Peyer's patch (tissue), 4 donors: ENCODE results near the gene TNP2. TPM values are rescaled to one million over a fixed set of nuclear protein-coding genes. Genes with fewer than 3 reads are reported as not detected.
"Not testable (repeated sequence)": the region's sequence is repeated elsewhere in the genome, so short reads cannot be mapped to it uniquely, and the experiment has no call there.

Experiments
- DNase-seq, 3 donors: peaks; one replicate each; pipeline ENCODE4 v3.0.0-alpha.2; 2017 to 2019
- H3K27ac ChIP-seq, 4 donors: fragments of 200-600 bp; sonication (generic); one replicate each; pipeline ENCODE4 v1.5.1; 2016 to 2019
- H3K27me3 ChIP-seq, 2 donors: fragments of 200-600 bp; sonication (generic); one replicate each; pipeline ENCODE4 v1.5.1; 2019
- H3K36me3 ChIP-seq, 3 donors: fragments of 200-600 bp; sonication (generic); one replicate each; pipeline ENCODE4 v1.5.1; 2016 to 2019
- H3K4me1 ChIP-seq, 4 donors: fragments of 200-600 bp; sonication (generic); one replicate each; pipeline ENCODE4 v1.5.1; 2016 to 2019
- H3K4me3 ChIP-seq, 4 donors: fragments of 200-600 bp; sonication (generic); 1 replicate in 3 of 4; 2 replicates in 1 of 4; pipeline ENCODE4 v1.5.1; 2016 to 2019; ENCODE audit warnings: mild to moderate bottlenecking in 1 of 4
- H3K9me3 ChIP-seq, 4 donors: fragments of 200-600 bp; sonication (generic); one replicate each; pipeline ENCODE4 v1.5.1; 2016 to 2019; ENCODE audit warnings: mild to moderate bottlenecking in 1 of 4
- POLR2A ChIP-seq, 2 donors: fragments of 450-650 bp; IDR thresholded peaks; one replicate each; pipeline ENCODE4 v1.5.1; 2017; ENCODE audit warnings: antibody characterized with exemption in 2 of 2, mild to moderate bottlenecking in 2 of 2, moderate library complexity in 2 of 2
- total RNA-seq, 4 donors: library from RNA; depleted of rRNA; stranded (reverse); fragments of >200 nt; gene quantifications; one replicate each; pipeline ENCODE4 v1.1.0, GENCODE V29; 2016
- TF ChIP-seq, protein P1 (sequence below), 6 experiments: fragments of 450-650 bp in 4 of 6; fragments of 200-600 bp in 2 of 6; sonication (generic) in 1 of 6; IDR thresholded peaks; one replicate each; pipeline ENCODE4 v1.5.1; 2017 to 2019; ENCODE audit warnings: antibody characterized with exemption in 6 of 6, mild to moderate bottlenecking in 3 of 6, moderate library complexity in 1 of 6

TNP2 gene
- total RNA-seq, 4 donors from 2014 or later: not detected

DNA sequence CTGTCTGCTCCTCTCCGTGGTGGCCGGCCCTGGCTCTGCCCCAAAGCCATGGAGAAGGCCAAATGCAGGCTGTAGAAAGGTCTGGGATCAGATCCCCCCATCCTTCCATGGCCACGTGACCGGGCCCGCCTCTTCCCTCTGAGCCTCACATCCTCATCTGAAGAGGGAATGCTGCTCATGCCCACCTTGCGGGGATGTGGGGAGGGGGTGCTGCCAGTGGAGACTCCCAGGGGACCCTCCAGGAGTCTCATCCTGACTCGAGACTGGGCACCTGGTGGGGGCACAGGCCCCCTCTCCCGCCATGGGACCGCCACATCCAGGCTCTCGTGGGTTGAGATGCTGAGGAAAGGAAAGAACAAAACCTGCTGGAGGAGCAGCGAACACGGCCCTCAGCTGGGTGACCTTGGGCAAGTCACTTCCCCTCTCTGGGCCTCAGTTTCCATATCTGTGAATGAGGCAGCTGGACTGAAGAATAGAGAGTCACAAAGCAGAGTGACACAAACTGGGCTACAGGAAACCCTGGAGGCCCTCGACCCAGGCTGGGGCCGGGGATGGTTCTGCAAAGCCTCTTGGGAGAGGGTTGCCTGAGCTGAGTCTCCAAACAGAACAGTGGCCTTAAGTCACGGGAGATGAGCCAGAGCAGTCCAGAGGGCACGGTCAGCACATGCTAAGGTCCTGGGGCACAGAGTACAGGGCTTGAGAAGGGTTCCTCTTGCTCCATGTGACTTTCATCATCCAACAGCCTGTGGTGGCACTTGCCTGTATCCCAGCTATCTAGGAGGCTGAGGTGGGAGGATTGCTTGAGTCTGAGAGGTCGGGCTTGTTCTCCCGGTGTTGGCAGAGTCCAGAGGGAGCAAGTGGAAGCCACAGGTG is 43.2 kb downstream of the TNP2 start:
- Histone ChIP-seq H3K27ac (peak overlapping the region; percentile 81 to 87 (median 84)), H3K4me3 (peak overlapping the region in 1 of 4 donors; percentile 18)
- TF ChIP-seq, protein P1, sequence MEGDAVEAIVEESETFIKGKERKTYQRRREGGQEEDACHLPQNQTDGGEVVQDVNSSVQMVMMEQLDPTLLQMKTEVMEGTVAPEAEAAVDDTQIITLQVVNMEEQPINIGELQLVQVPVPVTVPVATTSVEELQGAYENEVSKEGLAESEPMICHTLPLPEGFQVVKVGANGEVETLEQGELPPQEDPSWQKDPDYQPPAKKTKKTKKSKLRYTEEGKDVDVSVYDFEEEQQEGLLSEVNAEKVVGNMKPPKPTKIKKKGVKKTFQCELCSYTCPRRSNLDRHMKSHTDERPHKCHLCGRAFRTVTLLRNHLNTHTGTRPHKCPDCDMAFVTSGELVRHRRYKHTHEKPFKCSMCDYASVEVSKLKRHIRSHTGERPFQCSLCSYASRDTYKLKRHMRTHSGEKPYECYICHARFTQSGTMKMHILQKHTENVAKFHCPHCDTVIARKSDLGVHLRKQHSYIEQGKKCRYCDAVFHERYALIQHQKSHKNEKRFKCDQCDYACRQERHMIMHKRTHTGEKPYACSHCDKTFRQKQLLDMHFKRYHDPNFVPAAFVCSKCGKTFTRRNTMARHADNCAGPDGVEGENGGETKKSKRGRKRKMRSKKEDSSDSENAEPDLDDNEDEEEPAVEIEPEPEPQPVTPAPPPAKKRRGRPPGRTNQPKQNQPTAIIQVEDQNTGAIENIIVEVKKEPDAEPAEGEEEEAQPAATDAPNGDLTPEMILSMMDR (IDR thresholded peaks at IDR 0.05): no peak
- TF ChIP-seq POLR2A (IDR thresholded peaks at IDR 0.05): no peak

GRCh38 chr16:11224894-11225676 is 44.0 kb downstream of the TNP2 start:
- Histone ChIP-seq H3K9me3 (no peaks in the 10 kb centered on the region), H3K4me1 (peaks cover 0 to 23% (median 10%) of the 10 kb centered on the region in 4 donors), H3K36me3 (no peaks in the 10 kb centered on the region), H3K27ac (peak overlapping the region; percentile 81 to 87 (median 84)), H3K4me3 (peak overlapping the region in 2 of 4 donors; percentile 18 to 27), H3K27me3 (no peaks in the 10 kb centered on the region)
- TF ChIP-seq POLR2A (IDR thresholded peaks at IDR 0.05): peak in 1 of 2 donors; percentile 14
- TF ChIP-seq, protein P1 (IDR thresholded peaks at IDR 0.05): no peak
- DNase-seq: peak in 2 of 3 donors; percentile 87 to 93

More for the DNA sequence above, 43.2 kb downstream of the TNP2 start:
- H3K36me3 ChIP-seq: no peaks in the 10 kb centered on the region
- peaks cover 0 to 23% (median 10%) of the 10 kb centered on the region in 4 donors for H3K4me1 ChIP-seq
- no peaks in the 10 kb centered on the region for H3K27me3 ChIP-seq
- H3K9me3 ChIP-seq: no peaks in the 10 kb centered on the region
- DNase-seq: no peak

GRCh38 chr16:11224096-11224893 is 44.8 kb downstream of the TNP2 start:
- Histone ChIP-seq H3K27me3 (no peaks in the 10 kb centered on the region), H3K9me3 (no peaks in the 10 kb centered on the region), H3K36me3 (no peaks in the 10 kb centered on the region), H3K4me3 (peak overlapping the region in 2 of 4 donors; percentile 2 to 4), H3K4me1 (peaks cover 0 to 23% (median 10%) of the 10 kb centered on the region in 4 donors), H3K27ac (peak overlapping the region; percentile 81 to 87 (median 84))
- DNase-seq: peak; percentile 73 to 97 (median 94)
- TF ChIP-seq POLR2A (IDR thresholded peaks at IDR 0.05): peak in 1 of 2 donors; percentile 58
- TF ChIP-seq, protein P1 (IDR thresholded peaks at IDR 0.05): no peak

DNA sequence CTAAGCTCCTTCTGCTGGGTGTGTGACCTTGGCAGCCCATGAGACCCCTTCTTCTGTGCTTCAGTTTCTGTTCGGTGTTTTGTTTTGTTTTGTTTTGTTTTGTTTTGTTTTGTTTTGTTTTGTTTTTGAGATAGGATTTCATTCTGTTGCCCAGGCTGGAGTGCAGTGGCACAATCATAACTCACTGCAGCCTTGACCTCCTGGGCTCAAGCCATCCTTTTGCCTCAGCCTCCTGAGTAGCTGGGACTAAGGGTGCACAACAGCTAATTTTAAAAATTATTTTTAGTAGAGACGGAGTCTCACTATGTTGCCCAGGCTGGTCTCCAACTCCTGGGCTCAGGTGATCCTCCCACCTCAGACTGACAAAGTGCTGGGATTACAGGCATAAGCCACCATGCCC is 48.6 kb downstream of the TNP2 start:
- not testable (repeated sequence) for H3K27ac ChIP-seq, H3K36me3 ChIP-seq, H3K27me3 ChIP-seq, H3K4me3 ChIP-seq, DNase-seq
- peaks cover 0 to 11% (median 2%) of the 10 kb centered on the region in 4 donors for H3K9me3 ChIP-seq
- peaks cover 0 to 17% (median 8%) of the 10 kb centered on the region in 4 donors for H3K4me1 ChIP-seq

- no peak overlapping the region for H3K27ac ChIP-seq
- H3K36me3 ChIP-seq: no peaks in the 10 kb centered on the region
- peaks cover 0 to 11% (median 2%) of the 10 kb centered on the region in 4 donors for H3K9me3 ChIP-seq
- H3K4me3 ChIP-seq: no peak overlapping the region
- no peak for TF ChIP-seq POLR2A (IDR thresholded peaks at IDR 0.05)
- TF ChIP-seq, protein P1 (IDR thresholded peaks at IDR 0.05): no peak
- no peak for DNase-seq
- peaks cover 0 to 11% (median 3%) of the 10 kb centered on the region in 4 donors for H3K4me1 ChIP-seq
- no peaks in the 10 kb centered on the region for H3K27me3 ChIP-seq
These were observed 49.9 kb downstream of the TNP2 start for GRCh38 chr16:11219178-11219577.
